Astrocyte of the cerebellum (primary cell): Measurements from ENCODE around the gene ABHD5.
"Not testable (repeated sequence)": the region's sequence is repeated elsewhere in the genome, so short reads cannot be mapped to it uniquely, and the experiment has no call there.

ENCODE experiments used
- DNase-seq: peaks from one replicate; pipeline ENCODE4 v3.0.0-alpha.2; 2011; ENCODE audit warnings: low read depth
- H3K4me3 ChIP-seq: 2 replicates; pipeline ENCODE4 v1.5.1; 2011; ENCODE audit warnings: mild to moderate bottlenecking, low read depth, low read length, moderate library complexity
- in situ Hi-C: cut with HindIII; loops from 2 replicates; pipeline ENCODE4 v1.10.0; 2017; ENCODE audit warnings: low sequenced_read_pairs
- TF ChIP-seq, protein P1 (sequence below): IDR thresholded peaks from 2 replicates; pipeline ENCODE4 v1.5.1; 2012; ENCODE audit warnings: low read length, low read depth, moderate library complexity, mild to moderate bottlenecking; ENCODE audit errors: missing control alignments

The ABHD5 gene

DNA sequence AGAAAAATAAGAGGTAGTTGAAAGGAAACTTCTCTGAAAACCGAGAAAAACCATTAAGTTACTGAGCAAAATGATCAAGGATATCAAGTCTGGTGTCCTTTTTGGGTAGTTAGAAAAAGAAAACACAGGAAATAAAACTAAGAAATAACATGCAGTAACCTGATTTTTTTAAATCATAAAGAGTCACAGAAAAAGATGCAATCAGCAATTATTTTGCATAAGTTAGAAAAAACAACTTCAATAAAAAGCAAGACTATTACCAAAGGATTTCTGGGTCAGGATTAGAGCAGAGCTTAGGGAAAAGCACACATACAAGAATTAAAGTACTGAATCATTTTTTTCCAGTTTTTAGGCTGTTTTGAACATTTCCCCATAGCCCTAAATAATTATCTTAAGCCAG lies 40.4 kb upstream of the ABHD5 start:
- TF ChIP-seq, protein P1, sequence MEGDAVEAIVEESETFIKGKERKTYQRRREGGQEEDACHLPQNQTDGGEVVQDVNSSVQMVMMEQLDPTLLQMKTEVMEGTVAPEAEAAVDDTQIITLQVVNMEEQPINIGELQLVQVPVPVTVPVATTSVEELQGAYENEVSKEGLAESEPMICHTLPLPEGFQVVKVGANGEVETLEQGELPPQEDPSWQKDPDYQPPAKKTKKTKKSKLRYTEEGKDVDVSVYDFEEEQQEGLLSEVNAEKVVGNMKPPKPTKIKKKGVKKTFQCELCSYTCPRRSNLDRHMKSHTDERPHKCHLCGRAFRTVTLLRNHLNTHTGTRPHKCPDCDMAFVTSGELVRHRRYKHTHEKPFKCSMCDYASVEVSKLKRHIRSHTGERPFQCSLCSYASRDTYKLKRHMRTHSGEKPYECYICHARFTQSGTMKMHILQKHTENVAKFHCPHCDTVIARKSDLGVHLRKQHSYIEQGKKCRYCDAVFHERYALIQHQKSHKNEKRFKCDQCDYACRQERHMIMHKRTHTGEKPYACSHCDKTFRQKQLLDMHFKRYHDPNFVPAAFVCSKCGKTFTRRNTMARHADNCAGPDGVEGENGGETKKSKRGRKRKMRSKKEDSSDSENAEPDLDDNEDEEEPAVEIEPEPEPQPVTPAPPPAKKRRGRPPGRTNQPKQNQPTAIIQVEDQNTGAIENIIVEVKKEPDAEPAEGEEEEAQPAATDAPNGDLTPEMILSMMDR, result no peak
- in situ Hi-C loops, result no loop called here
- no peak overlapping the region for H3K4me3 ChIP-seq
- DNase-seq, result no peak

DNA sequence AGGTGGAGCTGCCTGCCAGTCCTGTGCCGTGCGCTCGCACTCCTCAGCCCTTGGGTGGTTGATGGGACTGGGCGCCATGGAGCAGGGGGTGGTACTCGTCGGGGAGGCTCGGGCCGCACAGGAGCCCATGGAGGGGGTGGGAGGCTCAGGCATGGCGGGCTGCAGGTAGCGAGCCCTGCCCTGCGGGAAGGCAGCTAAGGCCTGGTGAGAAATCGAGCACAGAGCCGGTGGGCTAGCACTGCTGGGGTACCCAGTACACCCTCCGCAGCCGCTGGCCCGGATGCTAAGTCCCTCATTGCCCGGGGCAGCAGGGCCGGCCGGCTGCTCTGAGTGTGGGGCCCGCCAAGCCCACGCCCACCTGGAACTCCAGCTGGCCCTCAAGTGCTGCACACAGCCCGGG lies 34.3 kb upstream of the ABHD5 start:
- H3K4me3 ChIP-seq, in situ Hi-C loops, DNase-seq: not testable (repeated sequence)

DNA sequence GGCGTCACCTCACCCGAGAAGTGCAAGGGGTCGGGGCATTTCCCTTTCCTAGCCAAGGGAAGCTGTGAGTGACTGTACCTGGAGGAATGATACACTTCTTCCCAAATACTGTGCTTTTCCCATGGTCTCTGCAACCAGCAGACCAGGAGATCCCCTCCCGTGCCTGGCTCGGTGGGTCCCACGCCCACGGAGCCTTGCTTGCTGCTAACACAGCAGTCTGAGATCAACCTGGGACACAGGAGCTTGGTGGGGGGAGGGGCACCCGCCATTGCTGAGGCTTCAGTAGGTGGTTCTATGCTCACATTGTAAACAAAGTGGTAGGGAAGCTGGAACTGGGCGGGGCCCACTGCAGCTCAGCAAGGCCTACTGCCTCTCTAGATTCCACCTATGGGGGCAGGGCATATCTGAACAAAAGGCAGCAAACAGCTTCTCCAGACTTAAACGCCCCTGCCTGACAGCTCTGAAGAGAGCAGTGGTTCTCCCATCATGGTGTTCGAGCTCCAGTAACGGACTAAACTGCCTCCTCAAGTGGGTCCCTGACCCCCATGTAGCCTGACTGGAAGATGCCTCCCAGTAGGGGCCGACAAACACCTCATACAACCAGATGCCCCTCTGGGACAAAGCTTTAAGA lies 31.4 kb upstream of the ABHD5 start:
- TF ChIP-seq, protein P1, result no peak
- no peak overlapping the region for H3K4me3 ChIP-seq
- in situ Hi-C loops, result no loop called here
- DNase-seq, result no peak

DNA sequence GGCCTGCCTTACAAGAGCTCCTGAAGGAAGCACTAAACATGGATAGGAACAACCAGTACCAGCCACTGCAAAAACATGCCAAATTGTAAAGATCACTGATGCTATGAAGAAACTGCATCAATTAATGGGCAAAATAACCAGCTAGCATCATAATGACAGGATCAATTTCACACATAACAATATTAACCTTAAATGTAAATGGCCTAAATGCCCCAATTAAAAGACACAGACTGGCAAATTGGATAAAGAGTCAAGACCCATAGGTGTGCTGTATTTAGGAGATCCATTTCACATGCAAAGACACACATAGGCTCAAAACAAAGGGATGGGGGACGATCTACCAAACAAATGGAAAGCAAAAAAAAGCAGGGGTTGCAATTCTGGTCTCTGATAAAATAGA lies 29.4 kb upstream of the ABHD5 start:
- H3K4me3 ChIP-seq, DNase-seq, in situ Hi-C loops: not testable (repeated sequence)

DNA sequence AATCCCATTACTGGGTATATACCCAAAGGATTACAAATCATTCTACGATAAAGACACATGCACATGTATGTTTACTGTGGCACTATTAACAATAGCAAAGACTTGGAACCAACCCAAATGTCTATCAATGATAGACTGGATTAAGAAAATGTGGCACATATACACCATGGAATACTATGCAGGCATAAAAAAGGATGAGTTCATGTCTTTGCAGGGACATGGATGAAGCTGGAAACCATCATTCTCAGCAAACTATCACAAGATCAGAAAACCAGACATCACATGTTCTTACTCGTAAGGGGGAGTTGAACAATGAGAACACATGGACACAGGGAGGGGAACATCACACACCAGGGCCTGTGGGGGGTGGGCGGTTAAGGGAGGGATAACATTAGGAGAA lies 25.7 kb upstream of the ABHD5 start:
- in situ Hi-C loops, DNase-seq, H3K4me3 ChIP-seq: not testable (repeated sequence)

DNA sequence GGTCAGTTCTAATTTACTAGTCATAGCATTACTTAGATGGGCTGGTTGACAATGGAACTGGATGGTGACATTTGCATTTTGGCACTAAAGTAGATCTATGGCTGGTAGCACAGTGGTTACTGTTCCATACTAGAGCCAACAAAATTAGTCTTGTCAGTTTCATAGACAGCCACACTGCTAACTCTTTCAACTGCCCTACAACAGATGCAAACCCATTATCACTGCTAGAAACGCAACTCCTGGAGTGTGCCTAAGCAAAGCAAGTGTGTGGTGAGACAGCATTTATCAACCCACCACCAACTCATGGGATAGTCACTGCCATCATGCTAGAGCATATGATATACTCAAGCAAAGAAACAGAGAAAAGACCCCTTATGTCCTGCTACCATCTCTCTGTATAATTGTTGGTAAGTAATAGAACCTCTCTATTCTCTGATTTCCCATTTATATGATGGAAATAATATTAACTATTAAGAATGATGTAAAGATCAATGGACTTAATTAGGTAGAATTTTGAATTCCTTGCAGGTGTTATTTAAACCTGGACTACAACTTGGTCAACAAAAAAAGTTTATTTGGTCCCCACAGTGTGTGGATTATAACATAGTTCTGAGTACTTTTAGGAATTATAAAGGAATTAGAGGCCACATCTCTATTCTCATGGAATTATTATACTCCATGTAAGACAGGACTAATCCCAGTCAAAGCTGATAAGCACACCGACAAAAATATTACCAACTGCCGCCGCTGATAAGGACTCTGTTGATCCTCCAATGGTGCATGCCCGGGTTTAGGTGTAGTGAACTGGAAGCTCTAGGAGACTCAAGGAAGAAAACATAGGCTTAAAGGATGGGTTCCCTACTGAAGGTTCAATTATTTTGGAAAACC lies 19.9 kb upstream of the ABHD5 start:
- TF ChIP-seq, protein P1, result no peak
- in situ Hi-C loops, result no loop called here
- no peak for DNase-seq
- H3K4me3 ChIP-seq, result no peak overlapping the region

DNA sequence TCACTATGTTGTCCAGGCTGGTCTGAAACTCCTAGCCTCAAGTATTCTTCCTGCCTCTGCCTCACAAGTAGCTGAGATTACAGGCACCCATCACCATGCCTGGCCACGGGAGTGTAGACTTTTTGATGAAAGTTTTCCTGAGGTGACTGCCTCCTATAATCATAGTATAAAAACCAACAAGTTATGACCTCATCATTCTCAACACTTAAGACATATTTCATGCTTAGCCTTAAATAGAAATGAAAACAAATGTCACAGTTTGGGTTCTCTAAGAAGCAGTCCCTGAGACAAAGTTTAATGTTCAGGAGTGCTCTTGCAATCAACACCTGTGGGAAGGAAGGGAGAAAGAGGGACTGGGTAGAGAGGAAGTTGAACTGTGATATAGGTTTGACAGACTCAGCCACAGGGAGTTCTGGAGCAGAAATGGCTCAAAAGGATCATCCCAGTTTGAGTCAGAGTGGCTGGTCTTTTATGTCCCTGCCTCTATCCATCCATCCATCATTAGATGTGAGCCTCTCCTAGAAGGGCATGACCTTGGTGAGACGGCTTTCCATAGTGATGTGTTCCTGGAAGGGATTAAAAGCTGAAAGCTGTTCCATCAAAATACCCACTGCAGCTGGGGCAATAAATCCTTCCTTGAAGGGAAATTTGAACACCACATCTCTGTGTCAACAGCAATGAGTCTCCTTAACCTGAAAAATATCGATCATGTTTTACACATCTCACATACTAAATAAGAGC lies 16.2 kb upstream of the ABHD5 start:
- no peak for DNase-seq
- TF ChIP-seq, protein P1, result no peak
- H3K4me3 ChIP-seq, result no peak overlapping the region
- in situ Hi-C loops, result no loop called here

DNA sequence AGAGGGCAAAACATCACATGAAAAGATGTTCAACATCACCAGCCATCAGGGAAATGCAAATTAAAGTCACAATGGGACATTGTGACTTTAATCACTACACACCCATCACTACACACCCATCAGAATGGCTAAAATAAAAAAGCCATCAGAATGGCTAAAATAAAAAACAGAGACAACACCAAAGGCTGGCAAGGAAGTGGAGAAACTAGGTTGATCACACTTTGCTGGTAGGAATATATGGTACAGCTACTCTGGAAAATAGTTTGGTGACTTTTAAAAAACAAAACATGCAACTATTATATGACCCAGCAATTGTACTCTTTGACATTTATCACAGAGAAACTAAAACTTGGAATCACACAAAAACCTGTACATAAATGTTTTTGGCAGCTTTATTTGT lies 15.1 kb upstream of the ABHD5 start:
- in situ Hi-C loops, result no loop called here
- no peak overlapping the region for H3K4me3 ChIP-seq
- TF ChIP-seq, protein P1, result no peak

More for the DNA sequence above, 15.1 kb upstream of the ABHD5 start:
- DNase-seq, result no peak
